Keratinocyte (primary cell): Measurements from ENCODE around the gene KCND2.

ENCODE experiments used
- EZH2 ChIP-seq: IDR thresholded peaks from one replicate; pipeline ENCODE4 v1.6.1; 2012; ENCODE audit warnings: inconsistent platforms, mild to moderate bottlenecking, low read length, moderate library complexity
- TF ChIP-seq, protein P1 (sequence below), 3 experiments: IDR thresholded peaks in 1 of 3; conservative IDR thresholded peaks in 1 of 3; optimal IDR thresholded peaks in 1 of 3; 2 replicates in 2 of 3; 3 replicates in 1 of 3; pipeline versions ENCODE3 to v1.5.1; 2011; ENCODE audit warnings: low read length in 3 of 3, mild to moderate bottlenecking in 3 of 3, moderate library complexity in 2 of 3, control low read depth in 1 of 3, inconsistent platforms in 1 of 3; ENCODE audit not compliant: insufficient read depth in 2 of 3; ENCODE audit errors: extremely low read depth in 1 of 3

GRCh38 chr7:120793213-120793936, 520.4 kb downstream of the KCND2 start:
- TF ChIP-seq, protein P1, sequence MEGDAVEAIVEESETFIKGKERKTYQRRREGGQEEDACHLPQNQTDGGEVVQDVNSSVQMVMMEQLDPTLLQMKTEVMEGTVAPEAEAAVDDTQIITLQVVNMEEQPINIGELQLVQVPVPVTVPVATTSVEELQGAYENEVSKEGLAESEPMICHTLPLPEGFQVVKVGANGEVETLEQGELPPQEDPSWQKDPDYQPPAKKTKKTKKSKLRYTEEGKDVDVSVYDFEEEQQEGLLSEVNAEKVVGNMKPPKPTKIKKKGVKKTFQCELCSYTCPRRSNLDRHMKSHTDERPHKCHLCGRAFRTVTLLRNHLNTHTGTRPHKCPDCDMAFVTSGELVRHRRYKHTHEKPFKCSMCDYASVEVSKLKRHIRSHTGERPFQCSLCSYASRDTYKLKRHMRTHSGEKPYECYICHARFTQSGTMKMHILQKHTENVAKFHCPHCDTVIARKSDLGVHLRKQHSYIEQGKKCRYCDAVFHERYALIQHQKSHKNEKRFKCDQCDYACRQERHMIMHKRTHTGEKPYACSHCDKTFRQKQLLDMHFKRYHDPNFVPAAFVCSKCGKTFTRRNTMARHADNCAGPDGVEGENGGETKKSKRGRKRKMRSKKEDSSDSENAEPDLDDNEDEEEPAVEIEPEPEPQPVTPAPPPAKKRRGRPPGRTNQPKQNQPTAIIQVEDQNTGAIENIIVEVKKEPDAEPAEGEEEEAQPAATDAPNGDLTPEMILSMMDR (optimal IDR thresholded peaks at IDR 0.05 in 1 of 3, IDR thresholded peaks at IDR 0.05 in 1 of 3, conservative IDR thresholded peaks at IDR 0.05 in 1 of 3; ENCODE audit: extremely low read depth in 1 of 3, insufficient read depth in 2 of 3, low read length in 3 of 3): no peak
- no peak for TF ChIP-seq EZH2
